Retinal pigment epithelial cell (primary cell): ENCODE data around the gene NDUFC2.

Experiments used
- DNase-seq: peaks from one replicate; pipeline ENCODE4 v3.0.0-alpha.2; 2010; ENCODE audit warnings: low read depth
- H3K4me3 ChIP-seq: 2 replicates; pipeline ENCODE4 v1.5.1; 2011; ENCODE audit warnings: mild to moderate bottlenecking, low read length, control low read depth, moderate library complexity
- CTCF ChIP-seq: conservative IDR thresholded peaks from 2 replicates; pipeline ENCODE4 v1.5.1; 2011; ENCODE audit warnings: low read depth, low read length, control low read depth, inconsistent platforms

The NDUFC2 gene

GRCh38 chr11:78040691-78041379 lies 38.8 kb downstream of the NDUFC2 start:
- DNase-seq = no peak
- no peak overlapping the region for H3K4me3 ChIP-seq
- TF ChIP-seq CTCF = no peak

- no peak for TF ChIP-seq CTCF
- DNase-seq = peak; percentile 72
- no peak overlapping the region for H3K4me3 ChIP-seq
Observed at GRCh38 chr11:78039919-78040671, 39.6 kb downstream of the NDUFC2 start.

- TF ChIP-seq CTCF = no peak
- DNase-seq = no peak
- no peak overlapping the region for H3K4me3 ChIP-seq
Observed at GRCh38 chr11:78039391-78039918, 40.2 kb downstream of the NDUFC2 start.

GRCh38 chr11:78038697-78039313 lies 40.9 kb downstream of the NDUFC2 start:
- no peak for TF ChIP-seq CTCF
- DNase-seq = no peak
- H3K4me3 ChIP-seq = no peak overlapping the region

- TF ChIP-seq CTCF = no peak
- no peak for DNase-seq
- H3K4me3 ChIP-seq = no peak overlapping the region
Observed at GRCh38 chr11:78037825-78038620, 41.6 kb downstream of the NDUFC2 start.

GRCh38 chr11:78037056-78037455 lies 42.6 kb downstream of the NDUFC2 start:
- H3K4me3 ChIP-seq = no peak overlapping the region
- DNase-seq = no peak
- TF ChIP-seq CTCF = no peak
